Breast epithelium (tissue), 3 donors: ENCODE results near the gene NAP1L4.

Experiments
- POLR2A ChIP-seq: fragments of 450-650 bp; IDR thresholded peaks from one replicate; pipeline ENCODE4 v1.6.1; 2016; ENCODE audit warnings: antibody characterized with exemption, mild to moderate bottlenecking, moderate library complexity
- POLR2AphosphoS5 ChIP-seq, 3 donors: sonication (generic); formaldehyde crosslinking; IDR thresholded peaks; one replicate each; pipeline ENCODE4 v1.6.1; 2017; ENCODE audit warnings: antibody characterized with exemption in 3 of 3

- peak; percentile 35 to 91 (median 38) for TF ChIP-seq POLR2AphosphoS5 (IDR thresholded peaks at IDR 0.05)
- no peak for TF ChIP-seq POLR2A
Measured at GRCh38 chr11:2992234-2992996, at the start of gene NAP1L4.
